Esophagus mucosa (tissue), 1 donor: ENCODE results near the gene BCR. TPM values are rescaled to one million over a fixed set of nuclear protein-coding genes. Genes with fewer than 3 reads are reported as not detected.

Source experiments
- ATAC-seq: fragments of 200-7000 bp; cut with Tn5 transposase; one replicate; pipeline ENCODE4 v1.9.1; 2020
- total RNA-seq: library from RNA; stranded (reverse); gene quantifications from one replicate; pipeline ENCODE4 v1.2.4, GENCODE V29; 2023
- donor health status: DM: yes; HTN: yes; CAD: no.

The BCR gene
- total RNA-seq, 1 donor from 2014 or later, result 39.7 TPM

DNA sequence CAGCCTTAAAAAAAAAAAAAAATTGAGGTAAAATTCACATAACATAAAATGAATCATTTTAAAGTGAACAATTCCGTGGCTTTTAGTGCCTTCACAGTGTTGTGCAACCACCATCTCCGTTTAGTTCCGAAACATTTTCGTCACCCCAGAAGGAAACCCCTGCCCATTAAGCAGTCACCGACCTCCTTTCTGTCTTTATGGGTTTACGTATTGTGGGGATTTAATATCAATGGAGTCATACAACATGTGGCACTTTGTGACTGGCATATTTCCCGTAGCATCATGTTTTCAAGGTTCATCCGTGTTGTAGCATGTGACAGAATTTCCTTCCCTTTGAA, 65.5 kb downstream of the BCR start:
- ATAC-seq, result no peak

DNA sequence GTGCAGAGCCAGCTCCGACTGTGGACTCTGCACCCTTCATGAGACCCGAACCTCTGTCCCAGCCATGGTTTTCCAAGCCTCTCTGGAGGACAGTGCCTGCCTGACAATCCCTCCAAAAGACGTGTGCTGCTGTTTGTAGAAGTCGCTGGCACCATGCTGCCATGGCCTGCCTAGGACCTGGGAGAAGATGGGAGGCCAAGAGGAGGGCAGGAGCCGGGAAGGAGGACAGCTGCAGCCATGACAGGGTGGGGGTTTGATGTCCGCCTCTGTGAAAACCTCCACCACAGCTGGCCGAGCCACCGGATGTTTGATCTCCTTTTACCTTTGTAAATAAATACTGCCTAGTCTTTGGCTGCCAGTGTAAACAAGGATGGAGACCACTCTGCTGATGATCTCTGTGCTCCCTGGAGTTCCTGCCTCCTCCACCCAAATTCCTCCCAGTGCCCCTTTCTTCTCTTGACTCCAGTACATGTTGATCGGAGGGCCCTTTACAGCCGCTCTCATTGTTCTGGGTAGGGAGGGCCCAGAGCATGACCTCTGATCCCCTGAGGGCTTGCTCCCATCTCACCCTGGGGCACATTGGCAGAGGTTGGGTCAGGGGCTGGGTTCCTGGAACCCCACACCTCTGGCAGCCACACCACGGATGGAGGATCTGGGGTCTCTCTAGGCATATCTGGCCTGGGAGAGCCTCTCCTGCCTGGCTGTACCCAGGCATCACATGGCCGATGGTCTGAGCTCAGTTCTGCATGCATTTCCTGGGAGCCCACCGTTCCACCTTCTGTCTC, 66.9 kb downstream of the BCR start:
- no peak for ATAC-seq

DNA sequence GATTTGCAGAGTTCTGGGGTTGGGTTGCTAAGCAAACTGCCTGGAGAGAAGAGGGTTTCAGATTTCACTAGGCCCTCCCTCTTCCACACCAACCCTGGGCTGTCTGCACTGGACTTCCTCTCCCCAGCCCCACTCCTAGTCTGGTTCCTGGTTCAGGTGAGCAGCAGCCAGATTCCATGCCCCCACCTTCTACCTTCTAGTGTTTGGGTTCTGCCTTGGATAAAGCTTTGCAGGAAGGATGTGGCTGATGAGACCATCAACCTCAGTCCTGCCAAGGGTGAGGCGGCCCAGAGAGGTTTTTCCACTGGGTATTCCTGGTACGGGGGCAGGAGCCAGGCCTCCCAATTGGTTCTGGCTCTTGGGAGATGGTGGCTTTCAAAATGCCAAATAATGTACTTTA, 68.3 kb downstream of the BCR start:
- ATAC-seq, result no peak

DNA sequence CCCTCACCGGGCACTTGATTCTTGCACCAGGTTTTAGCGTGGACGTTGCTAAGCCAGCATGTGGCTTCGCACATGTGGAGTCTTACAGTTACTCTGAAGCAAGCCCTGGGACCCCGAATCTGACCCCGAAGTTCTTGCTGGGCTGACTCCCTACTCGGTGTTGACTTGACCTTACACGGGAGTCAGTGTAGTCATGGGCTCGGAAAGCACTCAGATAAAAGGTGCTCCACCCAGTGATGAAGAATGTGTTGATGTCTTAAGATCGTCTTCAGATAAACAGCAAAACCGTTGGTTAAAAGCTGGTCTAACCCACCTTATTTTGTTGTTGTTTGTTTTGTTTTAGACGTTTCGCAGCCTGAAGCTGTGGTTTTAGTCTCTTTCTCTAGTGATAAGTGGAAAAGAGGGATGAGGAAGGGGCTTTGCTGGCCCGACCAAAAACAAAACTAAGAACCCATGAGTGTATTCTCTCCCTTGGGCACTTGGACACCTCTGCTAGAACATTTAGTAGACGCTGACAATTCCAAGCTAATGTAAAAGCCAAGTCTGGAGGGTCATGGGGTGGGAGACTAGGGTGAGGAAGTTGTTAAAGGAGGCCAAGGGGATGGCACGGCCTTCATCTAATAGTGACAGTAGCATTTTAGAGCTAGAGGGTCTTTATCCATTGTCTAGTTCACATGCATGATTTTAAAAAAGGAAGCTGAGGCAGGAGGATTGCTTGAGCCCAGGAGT, 69.9 kb downstream of the BCR start:
- ATAC-seq, result no peak

DNA sequence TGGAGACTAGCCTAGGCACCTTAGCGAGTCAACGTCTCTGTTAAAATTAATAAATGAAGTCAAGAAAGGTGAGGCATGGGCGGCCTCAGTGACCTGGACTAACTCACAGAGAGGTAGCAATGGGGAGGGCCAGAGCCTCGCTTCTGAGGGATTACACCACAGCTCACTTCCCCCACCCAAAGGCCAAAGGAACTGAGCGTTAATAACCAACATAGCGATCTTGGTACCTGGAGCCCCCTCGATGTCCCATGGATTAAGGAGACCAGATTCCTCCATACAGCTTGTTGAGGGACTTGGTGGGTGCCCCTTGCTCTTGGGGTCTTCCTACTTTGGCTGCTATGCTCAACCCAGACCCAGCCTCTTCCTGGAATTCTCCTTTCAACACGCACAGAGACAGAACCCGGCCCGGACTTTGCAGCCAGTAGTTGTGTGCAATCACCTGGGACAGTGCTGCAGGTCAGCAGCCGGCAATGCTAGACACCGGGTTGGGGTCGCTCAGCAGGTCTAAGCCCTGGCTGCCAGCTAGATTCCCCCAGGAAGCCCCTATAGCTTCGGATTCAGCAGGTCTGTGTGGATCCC, 70.6 kb downstream of the BCR start:
- no peak for ATAC-seq

DNA sequence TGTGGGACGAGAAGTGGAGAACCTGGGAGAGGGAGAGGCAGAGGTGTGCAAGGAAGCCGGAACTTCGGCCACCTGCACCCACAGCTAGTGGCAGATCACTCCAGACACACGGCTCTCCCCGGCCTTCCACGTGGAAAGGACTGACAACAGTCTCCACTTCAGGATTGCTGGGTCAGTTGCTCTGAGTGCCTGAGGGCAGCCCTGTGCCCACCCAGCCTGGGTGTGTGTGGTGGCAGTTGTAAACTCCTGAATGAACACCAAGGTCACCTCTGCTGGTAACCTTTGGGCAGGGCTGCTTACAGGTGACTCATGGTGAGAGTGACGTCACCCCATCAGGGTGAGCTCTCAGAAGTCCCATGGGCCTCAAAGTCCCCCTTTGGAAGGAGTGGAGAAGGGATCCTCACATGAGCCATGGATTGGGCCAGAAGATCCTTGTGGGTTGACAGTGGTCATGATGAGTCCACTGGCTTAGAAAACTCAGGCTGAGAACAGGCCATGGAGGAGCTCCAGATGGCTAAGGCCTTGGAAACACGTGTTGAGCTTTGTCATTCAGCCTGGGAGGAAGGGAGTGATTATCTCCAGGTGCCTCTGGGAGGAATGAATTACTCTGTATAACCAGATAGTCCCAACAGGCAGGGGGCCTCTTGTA, 71.3 kb downstream of the BCR start:
- peak; percentile 66 for ATAC-seq

DNA sequence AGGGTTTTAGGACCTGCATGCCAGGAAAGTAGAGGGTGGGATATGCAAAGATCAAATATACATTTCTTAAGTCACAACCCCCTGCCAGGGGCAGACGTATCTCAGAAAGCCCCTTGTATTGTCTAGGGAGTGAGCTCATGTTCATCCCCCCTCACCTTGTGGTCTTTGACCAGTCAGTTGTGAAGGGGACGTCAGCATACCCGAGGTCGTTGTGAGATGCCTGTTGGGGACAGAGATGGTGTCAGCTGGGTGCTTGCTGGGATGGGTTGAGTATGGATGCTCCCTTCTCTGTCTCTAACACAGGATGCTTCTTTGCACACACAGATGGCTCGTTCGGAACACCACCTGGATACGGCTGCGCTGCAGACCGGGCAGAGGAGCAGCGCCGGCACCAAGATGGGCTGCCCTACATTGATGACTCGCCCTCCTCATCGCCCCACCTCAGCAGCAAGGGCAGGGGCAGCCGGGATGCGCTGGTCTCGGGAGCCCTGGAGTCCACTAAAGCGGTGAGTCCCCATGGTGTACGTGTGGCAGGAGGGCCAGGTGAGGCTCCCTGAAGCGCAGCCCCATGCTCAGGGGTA, 73.3 kb downstream of the BCR start:
- no peak for ATAC-seq

DNA sequence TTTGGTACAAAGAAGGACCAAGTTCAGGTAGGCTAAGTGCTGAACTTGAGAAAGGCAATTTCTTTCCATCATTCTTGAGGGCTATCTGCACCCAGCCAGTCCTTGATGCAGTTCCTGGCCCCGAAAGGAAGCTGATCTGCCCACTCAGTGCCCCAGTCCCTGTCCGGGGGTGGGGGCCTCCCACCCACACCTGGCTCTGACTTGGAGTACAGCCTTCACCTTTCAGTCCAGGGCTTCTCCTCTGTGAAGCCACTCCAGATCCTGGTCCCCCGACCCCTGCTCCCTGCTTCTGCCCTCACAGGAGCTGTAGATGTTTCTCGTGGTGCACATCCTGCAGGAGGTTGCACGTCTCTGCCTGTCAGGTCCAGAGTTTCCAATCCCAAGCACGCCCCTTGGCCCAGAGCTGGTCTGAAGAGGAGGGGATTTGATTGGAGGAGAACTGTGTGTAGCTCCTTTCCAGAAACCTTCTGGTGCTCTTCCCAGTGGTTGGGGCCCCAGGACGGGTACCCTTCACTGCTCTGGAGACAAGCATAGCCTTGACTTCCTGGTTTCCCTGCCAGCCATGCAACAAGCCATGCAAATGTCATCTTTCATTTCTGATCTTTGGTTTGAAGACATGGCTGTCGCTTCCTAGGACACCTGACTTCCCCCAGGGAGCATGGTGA, 75.3 kb downstream of the BCR start:
- ATAC-seq, result no peak

DNA sequence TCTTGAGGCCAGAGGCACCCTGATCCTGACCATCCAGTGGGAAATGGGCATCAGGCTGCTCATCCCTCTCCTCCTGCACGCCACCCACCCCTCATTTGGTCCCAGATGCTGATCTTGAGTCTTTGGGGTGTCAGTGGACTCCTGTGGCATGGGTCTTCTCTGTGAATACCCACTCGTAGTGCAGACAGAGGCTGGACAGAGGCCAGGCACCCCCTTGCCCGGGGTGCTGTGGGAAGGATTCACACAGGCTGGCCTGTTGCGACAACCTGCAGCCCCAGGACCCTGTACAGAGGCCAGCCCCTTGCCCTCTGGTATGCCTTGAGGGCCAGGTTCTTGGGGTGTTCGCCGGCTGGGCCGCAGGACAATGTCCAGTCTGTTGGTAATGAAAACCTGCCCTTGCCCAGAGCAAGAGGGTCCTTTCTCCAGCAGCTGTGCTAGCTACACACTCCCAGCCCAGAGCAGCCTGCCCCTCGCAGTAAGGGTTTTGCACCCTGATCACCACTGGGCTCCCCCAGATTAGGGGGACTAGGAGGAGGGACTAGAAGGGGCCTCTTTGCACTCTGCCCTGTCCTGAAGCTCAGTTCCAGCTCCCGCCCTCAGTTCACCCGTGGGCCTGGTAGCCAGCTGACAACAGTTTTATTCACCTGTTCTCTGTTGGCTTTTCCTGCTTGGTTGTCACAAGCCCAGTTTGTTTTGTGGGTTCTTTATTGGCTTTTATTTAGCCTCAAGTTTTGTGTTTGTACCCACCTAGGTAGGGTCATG, 76.0 kb downstream of the BCR start:
- ATAC-seq, result no peak

DNA sequence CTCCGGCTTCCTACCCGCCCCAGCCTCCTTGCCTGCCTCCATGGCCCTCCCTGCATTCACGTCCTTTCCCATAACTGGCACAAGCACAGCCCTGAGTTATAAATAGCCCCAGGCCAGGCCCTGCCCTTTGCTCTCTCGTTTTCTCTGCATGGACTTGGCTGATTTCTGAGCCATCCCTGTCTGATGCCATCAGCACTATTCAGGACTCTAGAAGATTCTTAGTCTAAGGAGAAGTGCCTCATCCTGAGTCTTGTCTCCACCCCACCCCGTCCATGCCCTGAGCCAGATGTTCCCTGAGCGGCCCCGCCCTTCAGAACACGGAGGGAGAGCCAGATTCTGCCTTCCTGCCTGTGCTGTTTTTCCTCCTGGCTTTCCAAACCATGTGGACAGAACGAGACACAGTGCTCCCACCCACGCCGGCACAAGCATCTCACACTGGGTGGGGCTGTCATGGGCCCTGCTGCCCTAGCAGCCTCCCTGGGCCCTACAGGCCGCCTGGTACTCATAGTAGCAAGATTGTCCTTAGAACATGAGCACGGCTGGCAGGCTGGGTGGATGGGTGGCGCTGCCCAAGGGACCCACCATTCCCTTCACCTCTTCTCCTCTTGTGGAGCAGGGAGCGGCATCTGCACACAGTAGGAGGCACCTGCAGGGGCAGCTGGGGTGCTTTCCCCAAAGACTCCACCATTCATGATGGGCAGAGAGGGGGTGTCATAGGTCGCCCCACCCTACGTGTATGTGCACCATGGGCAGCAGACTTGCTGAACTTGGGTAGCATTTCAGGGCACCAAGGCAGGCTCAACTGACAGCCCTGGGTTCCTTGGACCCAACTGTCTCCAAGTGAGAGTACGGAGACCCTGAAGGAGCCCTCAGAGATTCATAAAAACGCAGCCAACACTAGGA, 76.9 kb downstream of the BCR start:
- peak; percentile 89 for ATAC-seq

DNA sequence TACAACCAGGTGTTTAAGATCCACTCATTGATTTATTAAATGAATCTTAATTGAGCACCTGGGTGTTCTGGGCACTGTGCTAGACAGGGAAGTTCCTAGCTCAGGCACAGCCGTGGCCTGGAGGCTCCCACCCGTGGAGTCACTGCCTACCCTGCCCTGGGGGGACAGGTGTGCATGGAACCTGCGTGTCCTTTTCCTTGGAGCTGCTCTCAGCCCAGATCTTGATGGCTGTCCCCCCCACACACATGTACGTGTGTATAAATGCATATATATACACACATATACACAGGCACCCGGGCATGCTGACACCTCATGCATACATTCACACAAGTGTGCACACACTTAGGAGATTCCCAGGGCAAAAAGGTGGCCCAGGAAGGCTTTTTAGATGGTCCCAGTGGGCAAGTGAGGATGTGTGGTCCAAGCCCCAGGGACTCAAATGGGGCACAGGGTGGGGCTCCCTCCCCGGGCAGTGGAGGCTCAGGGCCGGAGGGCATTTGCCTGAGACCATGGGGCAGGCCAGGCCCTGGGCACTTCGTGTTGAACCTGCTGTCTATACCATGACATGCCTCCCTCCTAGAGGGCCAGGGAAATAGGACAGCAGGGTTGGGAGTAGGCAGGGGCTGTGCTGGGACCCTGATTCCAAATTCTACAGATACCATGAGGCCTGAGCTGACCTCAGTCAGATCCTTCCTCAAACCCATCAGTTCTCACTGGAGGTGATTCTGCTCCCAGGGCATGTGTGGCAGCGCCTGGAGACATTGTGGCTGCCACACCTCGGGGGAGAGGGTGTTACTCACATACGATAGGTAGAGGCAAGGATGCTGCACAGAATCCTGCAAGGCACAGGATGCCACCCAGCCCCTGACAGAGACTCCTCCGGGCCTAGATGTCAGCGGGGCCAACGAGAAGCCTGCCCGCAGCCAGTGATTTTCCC, 77.8 kb downstream of the BCR start:
- ATAC-seq, result no peak

DNA sequence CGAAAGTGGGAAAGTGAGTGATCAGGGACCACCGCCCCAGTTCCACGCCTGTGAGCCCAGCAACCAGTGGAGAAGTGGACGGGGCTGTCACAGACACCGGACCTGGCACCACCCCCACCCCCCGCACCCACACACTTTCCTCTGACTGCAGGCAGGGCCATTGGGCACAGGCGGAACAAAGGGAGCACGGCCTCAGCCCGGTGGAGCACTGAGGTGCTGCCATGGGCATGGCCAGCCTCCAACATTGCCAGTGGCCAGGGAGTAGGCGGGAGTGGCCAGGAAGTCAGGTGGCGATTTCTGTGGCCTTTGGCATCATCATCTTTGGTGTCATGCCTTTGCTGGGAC, 78.5 kb downstream of the BCR start:
- ATAC-seq, result no peak

DNA sequence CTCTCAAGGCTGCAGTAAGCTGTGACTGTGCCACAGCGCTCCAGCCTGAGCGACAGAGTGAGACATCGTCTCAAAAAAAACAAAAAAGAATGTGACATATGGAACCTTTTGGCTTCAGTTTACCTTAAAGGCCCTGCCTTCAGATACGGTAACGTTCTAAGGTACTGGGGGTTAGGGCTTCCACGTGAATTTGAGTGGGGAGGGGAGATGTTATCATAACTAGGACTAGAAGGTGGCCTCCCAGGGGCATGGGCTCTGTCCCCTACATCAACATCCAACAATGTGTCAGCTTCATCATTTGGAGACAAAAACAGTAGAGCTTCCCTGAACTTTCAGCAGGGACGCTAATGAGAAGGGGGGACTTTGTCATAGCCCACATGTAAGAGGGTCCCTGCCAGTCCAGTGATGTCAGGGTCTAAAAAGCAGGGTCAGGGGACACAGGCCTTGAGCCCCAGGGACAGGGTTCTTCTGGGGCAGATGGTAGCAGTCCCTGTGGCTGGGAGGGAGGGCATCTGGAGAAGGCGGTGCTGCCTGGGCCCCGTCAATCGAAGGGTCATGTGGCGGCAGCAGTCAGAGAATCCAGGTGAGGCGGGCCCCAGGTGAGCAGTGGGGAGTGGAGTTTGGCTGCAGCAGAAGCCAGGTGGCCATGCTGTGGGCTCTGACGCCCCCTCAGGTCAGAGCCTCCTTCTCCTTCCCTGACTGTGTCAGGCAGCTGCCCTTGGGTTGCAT, 79.8 kb downstream of the BCR start:
- no peak for ATAC-seq

DNA sequence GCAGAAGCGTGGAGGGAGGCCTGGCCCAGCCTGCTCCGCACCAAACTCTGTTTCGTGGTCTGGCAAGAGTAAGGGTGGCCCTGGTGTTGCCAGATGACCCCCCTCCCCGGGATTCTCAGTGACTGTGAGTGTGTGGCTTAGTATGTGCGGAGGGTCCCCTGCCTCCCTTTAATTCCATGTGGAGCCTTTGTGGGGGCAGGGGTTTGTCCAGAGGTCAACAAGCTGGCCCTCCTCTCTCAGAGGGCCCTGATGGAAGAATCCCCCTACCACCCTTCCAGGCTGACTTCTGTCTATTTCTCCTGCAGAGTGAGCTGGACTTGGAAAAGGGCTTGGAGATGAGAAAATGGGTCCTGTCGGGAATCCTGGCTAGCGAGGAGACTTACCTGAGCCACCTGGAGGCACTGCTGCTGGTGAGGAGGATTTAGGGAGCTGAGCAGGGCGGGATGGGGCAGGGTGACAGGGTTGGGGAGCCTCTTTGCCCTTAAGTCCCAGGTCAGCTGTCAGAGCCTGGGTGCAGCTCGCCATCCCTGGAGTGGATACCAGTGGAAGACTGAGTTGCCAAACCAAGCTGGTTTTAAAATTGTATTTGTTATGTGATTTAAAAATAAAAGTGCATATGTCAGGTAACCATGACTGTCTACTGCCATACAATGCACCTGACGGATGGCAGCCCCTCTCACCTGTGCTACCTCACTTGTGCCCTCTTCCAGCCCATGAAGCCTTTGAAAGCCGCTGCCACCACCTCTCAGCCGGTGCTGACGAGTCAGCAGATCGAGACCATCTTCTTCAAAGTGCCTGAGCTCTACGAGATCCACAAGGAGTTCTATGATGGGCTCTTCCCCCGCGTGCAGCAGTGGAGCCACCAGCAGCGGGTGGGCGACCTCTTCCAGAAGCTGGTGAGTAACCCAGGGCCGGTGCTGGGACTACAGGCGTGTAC, 80.6 kb downstream of the BCR start:
- no peak for ATAC-seq

DNA sequence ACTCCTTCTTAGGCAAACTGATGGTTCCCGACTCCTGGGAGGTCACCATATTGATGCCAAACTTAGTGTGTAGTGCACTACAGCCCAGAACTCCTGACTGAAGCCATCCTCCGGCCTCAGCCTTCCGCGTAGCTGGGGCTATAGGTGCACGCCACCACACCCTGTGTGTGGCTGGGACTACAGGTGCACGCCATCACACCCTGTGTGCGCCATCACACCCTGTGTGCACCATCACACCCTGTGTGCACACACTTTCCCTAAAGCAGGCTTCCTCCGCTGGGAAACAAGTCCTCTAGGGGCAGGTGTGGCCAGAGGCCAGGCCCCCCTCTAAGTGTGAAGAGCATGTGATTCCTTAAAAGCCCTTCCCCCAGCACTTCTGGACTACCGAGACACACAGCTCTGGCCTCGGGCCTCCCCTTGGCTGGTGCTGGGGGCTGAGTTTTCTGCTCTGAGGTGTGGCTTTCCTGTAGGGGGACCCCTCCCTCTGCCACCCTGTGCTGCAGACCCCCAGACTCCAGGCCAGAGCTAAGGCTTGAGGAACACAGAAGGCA, 81.7 kb downstream of the BCR start:
- ATAC-seq, result no peak

DNA sequence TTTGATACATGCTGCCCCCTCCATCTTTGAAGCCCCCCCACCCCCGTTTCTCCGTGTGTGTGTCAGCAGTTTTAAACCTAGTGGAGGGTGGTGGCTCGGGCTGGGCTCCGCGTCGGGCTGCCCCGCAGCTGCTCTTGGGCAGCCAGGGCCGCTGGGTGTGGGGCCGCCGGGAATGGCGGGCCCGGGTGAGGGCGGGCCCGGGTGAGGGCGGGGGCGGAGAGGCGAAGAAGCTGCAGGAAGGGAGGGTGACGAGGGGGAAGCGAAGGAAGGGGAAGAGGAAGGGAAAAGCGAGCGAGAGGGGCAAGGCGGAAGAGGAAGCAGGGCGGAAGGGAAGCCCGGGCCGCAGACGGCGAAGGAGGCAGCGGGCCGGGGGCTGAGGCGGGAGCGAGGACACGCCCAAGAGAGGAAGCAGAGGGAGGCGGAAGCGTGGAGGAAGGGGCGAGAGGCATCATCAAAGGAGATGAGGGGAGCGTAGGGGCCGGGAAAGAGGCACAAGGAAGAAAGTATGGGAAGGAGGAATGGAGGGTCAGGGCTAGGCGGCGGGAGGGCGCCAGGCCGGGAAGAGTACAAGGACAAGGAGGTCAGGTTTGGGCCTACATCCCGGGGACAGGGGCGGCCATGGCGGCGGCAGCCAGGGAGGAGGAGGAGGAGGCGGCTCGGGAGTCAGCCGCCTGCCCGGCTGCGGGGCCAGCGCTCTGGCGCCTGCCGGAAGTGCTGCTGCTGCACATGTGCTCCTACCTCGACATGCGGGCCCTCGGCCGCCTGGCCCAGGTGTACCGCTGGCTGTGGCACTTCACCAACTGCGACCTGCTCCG, 82.4 kb downstream of the BCR start:
- no peak for ATAC-seq
